Kidney epithelial cell (primary cell): Measurements from ENCODE around the gene CNGB1. TPM values are rescaled to one million over a fixed set of nuclear protein-coding genes. Genes with fewer than 3 reads are reported as not detected.
A peak's percentile ranks its signal among the peaks of the same experiment; 100 is the strongest.

ENCODE experiments used
- DNase-seq: peaks from one replicate; pipeline ENCODE4 v3.0.0-alpha.2; 2010; ENCODE audit warnings: low read depth
- H3K27me3 ChIP-seq: 2 replicates; pipeline ENCODE4 v1.6.0; 2011; ENCODE audit warnings: low read length; ENCODE audit not compliant: control insufficient read depth, insufficient read depth
- H3K36me3 ChIP-seq: 2 replicates; pipeline ENCODE4 v1.5.1; 2011; ENCODE audit warnings: low read length; ENCODE audit not compliant: control insufficient read depth, insufficient read depth
- H3K4me3 ChIP-seq: 2 replicates; pipeline ENCODE4 v1.5.1; 2011; ENCODE audit warnings: low read depth, mild to moderate bottlenecking, control low read depth, low read length
- CTCF ChIP-seq: IDR thresholded peaks from 2 replicates; pipeline ENCODE4 v1.5.1; 2011; ENCODE audit warnings: mild to moderate bottlenecking, moderate library complexity, low read length, control low read depth, inconsistent platforms; ENCODE audit not compliant: insufficient read depth, poor library complexity, severe bottlenecking
- total RNA-seq: library from RNA; depleted of rRNA; stranded (reverse); fragments of >200 nt; gene quantifications from 2 replicates; pipeline ENCODE4 v1.2.3, GENCODE V29; 2015

CNGB1 gene
- total RNA-seq, result not detected in 2 replicates

GRCh38 chr16:57970970-57971369 is at the start of gene CNGB1:
Gene CNGB1, minus strand, starts transcription at chr16:57971128. Its CDS starts 3,842 bp downstream, at chr16:57967286.
- Histone ChIP-seq H3K4me3 (no peak within 1 kb of the TSS), H3K27me3 (peaks cover 5% of the 10 kb centered on the region), H3K36me3 (no peaks in the 10 kb centered on the region)
- TF ChIP-seq CTCF, result no peak
- DNase-seq, result no peak

- no peak for TF ChIP-seq CTCF
- H3K36me3 ChIP-seq, result no peaks in the 10 kb centered on the region
- no peak for DNase-seq
- H3K27me3 ChIP-seq, result no peaks in the 10 kb centered on the region
- no peak overlapping the region for H3K4me3 ChIP-seq
Measured at GRCh38 chr16:58019866-58020538, 49.1 kb upstream of the CNGB1 start.

GRCh38 chr16:58018803-58019202 is 47.9 kb upstream of the CNGB1 start:
- no peak overlapping the region for H3K4me3 ChIP-seq
- DNase-seq, result no peak
- peak; percentile 2 for TF ChIP-seq CTCF
- no peaks in the 10 kb centered on the region for H3K27me3 ChIP-seq
- H3K36me3 ChIP-seq, result no peaks in the 10 kb centered on the region

GRCh38 chr16:58016840-58017446 is 46.0 kb upstream of the CNGB1 start:
- Histone ChIP-seq H3K36me3 (no peaks in the 10 kb centered on the region), H3K4me3 (no peak overlapping the region), H3K27me3 (no peaks in the 10 kb centered on the region)
- DNase-seq, result no peak
- TF ChIP-seq CTCF, result no peak

GRCh38 chr16:58013201-58013956 is 42.5 kb upstream of the CNGB1 start:
- no peak for TF ChIP-seq CTCF
- DNase-seq, result no peak
- H3K27me3 ChIP-seq, result no peaks in the 10 kb centered on the region
- H3K4me3 ChIP-seq, result no peak overlapping the region
- H3K36me3 ChIP-seq, result peaks cover 2% of the 10 kb centered on the region
